ENCODE measurements around the gene LHX1.

GRCh38 chr17:36933512-36934143 is 3.6 kb upstream of the LHX1 start:
- TF ChIP-seq CTCF (IDR thresholded peaks at IDR 0.05), result no peak
- no peak for TF ChIP-seq POLR2A (IDR thresholded peaks at IDR 0.05)
